Mammary epithelial cell (primary cell): ENCODE results near the gene CDK15.

Source experiments
- EZH2 ChIP-seq: IDR thresholded peaks from 2 replicates; pipeline ENCODE4 v1.6.1; 2012; ENCODE audit warnings: low read length, inconsistent platforms, borderline replicate concordance
- TF ChIP-seq, protein P1 (sequence below), 2 donors: IDR thresholded peaks in 1 of 2; conservative IDR thresholded peaks in 1 of 2; 2 replicates each; pipeline ENCODE4 v1.5.1; 2011 to 2012; ENCODE audit warnings: inconsistent platforms in 2 of 2, low read length in 2 of 2, mild to moderate bottlenecking in 2 of 2, control low read depth in 1 of 2, low read depth in 1 of 2; ENCODE audit not compliant: insufficient read depth in 1 of 2; ENCODE audit errors: extremely low read depth in 1 of 2

DNA sequence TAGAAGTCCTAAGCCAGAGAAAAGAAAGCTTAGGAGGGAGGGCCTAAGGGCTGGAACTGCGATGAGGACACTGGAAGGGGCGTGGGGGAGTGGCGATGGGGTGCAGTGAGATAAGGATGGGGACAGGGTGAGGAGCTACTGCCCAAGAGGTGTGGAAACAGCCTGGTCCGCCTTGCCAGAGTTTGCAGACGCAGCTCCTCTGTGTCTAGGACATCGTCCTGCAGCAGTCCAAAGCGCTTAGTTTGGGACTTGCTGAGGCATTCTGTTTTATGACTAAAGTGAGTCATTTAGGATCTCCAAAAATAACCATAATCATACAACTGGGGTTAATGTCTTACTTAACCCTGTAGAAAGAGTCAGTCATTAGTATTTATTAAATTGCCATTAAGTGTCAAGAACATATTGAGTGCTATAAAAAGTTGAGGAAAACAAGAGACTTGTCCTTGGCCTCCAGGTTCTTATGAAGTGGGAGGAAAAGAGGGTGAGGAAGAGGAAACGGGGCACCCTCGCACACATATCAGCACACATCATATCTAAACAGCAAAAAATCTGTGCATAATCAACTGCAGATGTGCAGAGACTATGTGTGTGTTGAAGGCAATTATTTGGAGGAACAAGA, 74.8 kb downstream of the CDK15 start:
- TF ChIP-seq, protein P1, sequence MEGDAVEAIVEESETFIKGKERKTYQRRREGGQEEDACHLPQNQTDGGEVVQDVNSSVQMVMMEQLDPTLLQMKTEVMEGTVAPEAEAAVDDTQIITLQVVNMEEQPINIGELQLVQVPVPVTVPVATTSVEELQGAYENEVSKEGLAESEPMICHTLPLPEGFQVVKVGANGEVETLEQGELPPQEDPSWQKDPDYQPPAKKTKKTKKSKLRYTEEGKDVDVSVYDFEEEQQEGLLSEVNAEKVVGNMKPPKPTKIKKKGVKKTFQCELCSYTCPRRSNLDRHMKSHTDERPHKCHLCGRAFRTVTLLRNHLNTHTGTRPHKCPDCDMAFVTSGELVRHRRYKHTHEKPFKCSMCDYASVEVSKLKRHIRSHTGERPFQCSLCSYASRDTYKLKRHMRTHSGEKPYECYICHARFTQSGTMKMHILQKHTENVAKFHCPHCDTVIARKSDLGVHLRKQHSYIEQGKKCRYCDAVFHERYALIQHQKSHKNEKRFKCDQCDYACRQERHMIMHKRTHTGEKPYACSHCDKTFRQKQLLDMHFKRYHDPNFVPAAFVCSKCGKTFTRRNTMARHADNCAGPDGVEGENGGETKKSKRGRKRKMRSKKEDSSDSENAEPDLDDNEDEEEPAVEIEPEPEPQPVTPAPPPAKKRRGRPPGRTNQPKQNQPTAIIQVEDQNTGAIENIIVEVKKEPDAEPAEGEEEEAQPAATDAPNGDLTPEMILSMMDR (conservative IDR thresholded peaks at IDR 0.05 in 1 of 2, IDR thresholded peaks at IDR 0.05 in 1 of 2; ENCODE audit: extremely low read depth in 1 of 2, insufficient read depth in 1 of 2, low read depth in 1 of 2, low read length in 2 of 2): no peak
- no peak for TF ChIP-seq EZH2
